Stomach (tissue), 9 donors: ENCODE data around the gene FGF14. TPM values are rescaled to one million over a fixed set of nuclear protein-coding genes. Genes with fewer than 3 reads are reported as not detected.

Experiments
- DNase-seq, 2 donors: peaks; one replicate each; pipeline versions ENCODE4 v3.0.0 to v3.0.0-alpha.2; 2013 to 2019
- H3K27ac ChIP-seq, 5 donors: fragments of 200-600 bp in 4 of 5; sonication (generic) in 4 of 5; one replicate each; pipeline ENCODE4 v1.5.1; 2013 to 2019; ENCODE audit warnings: mild to moderate bottlenecking in 1 of 5, moderate library complexity in 1 of 5
- H3K27me3 ChIP-seq, 3 donors: fragments of 200-600 bp; sonication (generic); one replicate each; pipeline ENCODE4 v1.5.1; 2017 to 2019; ENCODE audit warnings: mixed run types in 1 of 3
- H3K36me3 ChIP-seq, 4 donors: fragments of 200-600 bp; sonication (generic); 1 replicate in 3 of 4; 2 replicates in 1 of 4; pipeline ENCODE4 v1.5.1; 2016 to 2019
- H3K4me1 ChIP-seq, 4 donors: fragments of 200-600 bp; sonication (generic); one replicate each; pipeline ENCODE4 v1.5.1; 2016 to 2019
- H3K4me3 ChIP-seq, 4 donors: fragments of 200-600 bp; sonication (generic) in 3 of 4; one replicate each; pipeline ENCODE4 v1.5.1; 2016 to 2019; ENCODE audit warnings: mild to moderate bottlenecking in 1 of 4
- H3K9me3 ChIP-seq, 4 donors: fragments of 200-600 bp; sonication (generic); one replicate each; pipeline ENCODE4 v1.5.1; 2016 to 2019
- EP300 ChIP-seq: sonication (generic); formaldehyde crosslinking; IDR thresholded peaks from one replicate; pipeline ENCODE4 v1.6.1; 2017; ENCODE audit warnings: antibody characterized with exemption
- POLR2A ChIP-seq, 4 donors: fragments of 450-650 bp; IDR thresholded peaks; one replicate each; pipeline ENCODE4 v1.6.1; 2016; ENCODE audit warnings: antibody characterized with exemption in 4 of 4, control low read depth in 2 of 4, mild to moderate bottlenecking in 1 of 4, moderate library complexity in 1 of 4
- POLR2AphosphoS5 ChIP-seq, 3 donors: sonication (generic); formaldehyde crosslinking; IDR thresholded peaks; one replicate each; pipeline ENCODE4 v1.6.1; 2016; ENCODE audit warnings: antibody characterized with exemption in 3 of 3
- WGBS, 5 donors: extraction: QIAGEN DNeasy Blood & Tissue Kit in 3 of 5; methylation state at CpG; one replicate each; pipeline versions ENCODE4 v1.1.5 to v1.1.7; 2013 to 2018; 5-methylcytosine and 5-hydroxymethylcytosine counted together
- intact Hi-C: fragments of 100-400 bp; cut with DNase I; formaldehyde crosslinking; loops from one replicate; pipeline ENCODE4 v1.15.1; 2023; ENCODE audit warnings: low total_unique reads
- polyA plus RNA-seq, 3 donors: library from polyadenylated mRNA; stranded (reverse); fragments of 200-250 nt; gene quantifications; one replicate each; pipeline ENCODE4 v1.2.3, GENCODE V29; 2013
- total RNA-seq, 5 donors: library from RNA; depleted of rRNA; stranded (reverse); fragments of >200 nt; gene quantifications; one replicate each; pipeline versions ENCODE4 v1.1.0 to v1.2.3, GENCODE V29; 2014 to 2016
- TF ChIP-seq, protein P1 (sequence below), 7 experiments: fragments of 450-650 bp in 4 of 7; fragments of 200-600 bp in 3 of 7; sonication (generic) in 3 of 7; IDR thresholded peaks; one replicate each; pipeline ENCODE4 v1.5.1; 2016 to 2019; ENCODE audit warnings: antibody characterized with exemption in 7 of 7, control low read depth in 2 of 7, mild to moderate bottlenecking in 1 of 7
- donor health status: healthy with polysubstance abuse.
- donor health status: Bipolar disorder and iron deficiency.
- donor health status: healthy.

Gene FGF14
- total and polyA plus RNA-seq, 8 donors: 0.08 to 6.6 (median 0.54) TPM

DNA sequence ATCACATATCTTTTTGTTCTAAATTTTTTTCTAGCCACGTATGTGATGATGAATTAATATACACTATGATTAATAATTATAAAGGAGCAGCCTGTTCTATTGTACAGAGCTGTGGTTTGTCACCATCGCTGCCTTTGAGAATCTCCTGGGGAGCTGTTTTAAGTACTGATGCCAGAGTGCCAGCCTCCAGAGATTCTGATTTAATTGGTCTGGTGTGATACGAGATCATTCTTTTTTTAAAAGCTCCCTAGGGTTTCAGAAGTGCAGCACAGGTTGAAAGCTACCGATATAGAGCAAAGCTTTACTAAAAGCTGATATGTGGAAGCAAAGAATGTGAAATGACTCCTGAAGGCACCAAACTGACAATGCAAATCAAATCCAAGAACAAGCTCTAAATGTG is 634.7 kb downstream of the FGF14 start:
- Histone ChIP-seq H3K4me3 (no peak overlapping the region), H3K27me3 (no peaks in the 10 kb centered on the region), H3K27ac (no peak overlapping the region), H3K9me3 (no peaks in the 10 kb centered on the region), H3K36me3 (no peaks in the 10 kb centered on the region), H3K4me1 (no peaks in the 10 kb centered on the region)
- WGBS, 5 donors: 80 to 84% (median 83%) methylated on average over 4 of the region's 4 CpGs
- TF ChIP-seq POLR2AphosphoS5 (IDR thresholded peaks at IDR 0.05) (no peak), POLR2A (IDR thresholded peaks at IDR 0.05) (no peak), EP300 (no peak)
- TF ChIP-seq, protein P1, sequence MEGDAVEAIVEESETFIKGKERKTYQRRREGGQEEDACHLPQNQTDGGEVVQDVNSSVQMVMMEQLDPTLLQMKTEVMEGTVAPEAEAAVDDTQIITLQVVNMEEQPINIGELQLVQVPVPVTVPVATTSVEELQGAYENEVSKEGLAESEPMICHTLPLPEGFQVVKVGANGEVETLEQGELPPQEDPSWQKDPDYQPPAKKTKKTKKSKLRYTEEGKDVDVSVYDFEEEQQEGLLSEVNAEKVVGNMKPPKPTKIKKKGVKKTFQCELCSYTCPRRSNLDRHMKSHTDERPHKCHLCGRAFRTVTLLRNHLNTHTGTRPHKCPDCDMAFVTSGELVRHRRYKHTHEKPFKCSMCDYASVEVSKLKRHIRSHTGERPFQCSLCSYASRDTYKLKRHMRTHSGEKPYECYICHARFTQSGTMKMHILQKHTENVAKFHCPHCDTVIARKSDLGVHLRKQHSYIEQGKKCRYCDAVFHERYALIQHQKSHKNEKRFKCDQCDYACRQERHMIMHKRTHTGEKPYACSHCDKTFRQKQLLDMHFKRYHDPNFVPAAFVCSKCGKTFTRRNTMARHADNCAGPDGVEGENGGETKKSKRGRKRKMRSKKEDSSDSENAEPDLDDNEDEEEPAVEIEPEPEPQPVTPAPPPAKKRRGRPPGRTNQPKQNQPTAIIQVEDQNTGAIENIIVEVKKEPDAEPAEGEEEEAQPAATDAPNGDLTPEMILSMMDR (IDR thresholded peaks at IDR 0.05): no peak
- no peak for DNase-seq
- intact Hi-C loops: no loop called here

DNA sequence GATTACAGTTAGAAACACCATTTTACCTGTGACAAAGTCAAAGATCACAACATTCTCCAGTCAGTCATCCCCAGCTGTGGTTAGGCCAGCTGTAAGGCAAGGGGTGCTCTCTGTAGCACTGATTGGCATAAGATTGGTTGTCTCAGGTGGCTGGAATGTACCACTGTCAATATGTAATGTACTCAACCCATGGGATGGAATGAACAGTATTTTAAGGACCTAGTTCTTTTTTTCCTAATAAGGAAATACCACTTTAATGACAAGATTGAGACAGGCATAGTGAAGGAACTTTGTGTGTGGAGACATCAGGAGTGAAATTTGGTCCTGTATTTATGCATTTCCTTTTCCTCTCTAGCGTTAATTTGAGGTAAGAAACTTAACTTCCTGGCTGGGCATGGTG is 638.7 kb downstream of the FGF14 start:
- no peaks in the 10 kb centered on the region for H3K36me3 ChIP-seq
- no peaks in the 10 kb centered on the region for H3K9me3 ChIP-seq
- no peak overlapping the region for H3K27ac ChIP-seq
- H3K27me3 ChIP-seq: no peaks in the 10 kb centered on the region
- no peak for DNase-seq
- H3K4me1 ChIP-seq: no peaks in the 10 kb centered on the region
- intact Hi-C loops: no loop called here
- WGBS, 5 donors: 55 to 80% (median 61%) methylated on average over 1 of the region's 1 CpG
- no peak overlapping the region for H3K4me3 ChIP-seq
- no peak for TF ChIP-seq EP300
- TF ChIP-seq, protein P1 (IDR thresholded peaks at IDR 0.05): no peak
- TF ChIP-seq POLR2AphosphoS5 (IDR thresholded peaks at IDR 0.05): no peak
- no peak for TF ChIP-seq POLR2A (IDR thresholded peaks at IDR 0.05)

DNA sequence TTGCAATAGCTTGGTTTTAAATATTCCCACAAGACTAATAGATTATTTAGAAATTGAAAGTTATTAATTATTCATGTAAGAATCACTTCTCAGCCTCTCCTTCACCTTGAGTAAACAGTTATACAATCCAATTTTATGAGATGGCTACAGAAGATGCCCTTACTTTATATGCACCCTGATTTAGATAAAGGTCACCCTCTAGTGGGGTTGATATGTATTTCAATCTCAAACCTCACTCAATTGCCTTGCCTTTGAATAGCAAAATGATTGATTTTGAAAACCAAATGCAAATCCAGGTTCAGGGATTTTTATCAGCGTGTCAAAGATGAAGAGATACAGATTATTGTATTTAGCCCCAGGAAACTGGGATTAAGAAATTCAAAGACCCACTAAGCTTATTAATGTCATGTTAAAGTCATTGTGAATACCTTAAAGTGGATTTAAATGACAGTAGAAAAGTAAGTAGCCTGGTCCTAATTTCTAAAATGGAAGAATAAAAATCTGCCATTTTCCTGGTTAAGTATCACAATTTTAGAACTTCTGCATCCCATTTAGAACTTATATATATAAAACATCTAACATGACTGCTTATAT is 644.3 kb downstream of the FGF14 start:
- intact Hi-C loops: no loop called here
- Histone ChIP-seq H3K36me3 (no peaks in the 10 kb centered on the region), H3K27ac (no peak overlapping the region), H3K9me3 (no peaks in the 10 kb centered on the region), H3K27me3 (peaks cover 0 to 3% (median 0%) of the 10 kb centered on the region in 3 donors), H3K4me1 (no peaks in the 10 kb centered on the region), H3K4me3 (no peak overlapping the region)
- no peak for TF ChIP-seq POLR2A (IDR thresholded peaks at IDR 0.05)
- TF ChIP-seq, protein P1 (IDR thresholded peaks at IDR 0.05): peak in 3 of 7 experiments; percentile 29 to 36 (median 33)
- no peak for TF ChIP-seq POLR2AphosphoS5 (IDR thresholded peaks at IDR 0.05)
- TF ChIP-seq EP300: no peak
- DNase-seq: peak in 1 of 2 donors; percentile 33
- WGBS, 5 donors: 4 to 12% (median 6%) methylated on average over 1 of the region's 1 CpG

DNA sequence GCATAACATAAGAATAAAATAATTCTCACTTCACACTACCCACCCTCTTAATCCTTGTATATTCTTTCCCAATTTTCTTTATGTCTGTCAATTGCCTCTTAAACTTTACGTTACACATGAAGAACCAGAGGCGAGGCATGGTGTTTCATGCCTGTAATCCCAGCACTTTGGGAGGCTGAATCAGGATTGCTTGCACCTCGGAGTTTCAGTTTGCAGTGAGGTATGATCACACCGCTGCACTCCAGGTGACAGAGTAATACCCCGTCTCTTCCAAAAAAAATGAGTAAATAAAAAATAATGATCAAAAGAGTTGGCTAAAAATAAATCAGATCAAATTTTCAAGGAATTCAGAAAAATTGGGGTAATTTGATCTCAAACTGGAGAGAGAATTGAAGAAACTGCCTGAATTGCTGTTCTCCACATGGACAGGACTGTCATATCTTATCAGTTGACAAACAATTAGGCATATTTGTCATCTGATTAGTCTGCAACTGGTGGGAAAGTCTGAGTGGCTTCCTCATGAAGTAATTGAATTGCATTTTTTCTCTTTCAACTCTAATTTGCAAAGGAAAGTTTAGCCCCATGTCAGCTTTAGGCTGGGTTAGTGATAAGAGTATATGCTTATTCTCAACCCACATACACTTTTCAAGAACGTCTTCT is 646.5 kb downstream of the FGF14 start:
- intact Hi-C loops: no loop called here
- H3K27ac ChIP-seq: no peak overlapping the region
- peaks cover 0 to 3% (median 0%) of the 10 kb centered on the region in 3 donors for H3K27me3 ChIP-seq
- DNase-seq: no peak
- no peaks in the 10 kb centered on the region for H3K9me3 ChIP-seq
- H3K4me3 ChIP-seq: no peak overlapping the region
- peaks cover 0 to 7% (median 0%) of the 10 kb centered on the region in 4 donors for H3K4me1 ChIP-seq
- no peaks in the 10 kb centered on the region for H3K36me3 ChIP-seq
- no peak for TF ChIP-seq POLR2AphosphoS5 (IDR thresholded peaks at IDR 0.05)
- TF ChIP-seq EP300: no peak
- TF ChIP-seq, protein P1 (IDR thresholded peaks at IDR 0.05): no peak
- no peak for TF ChIP-seq POLR2A (IDR thresholded peaks at IDR 0.05)
- 45 to 64% (median 52%) methylated on average over 6 of the region's 6 CpGs for WGBS, 5 donors
